Liver (tissue), 9 donors: Measurements from ENCODE around the gene KCNQ5. TPM values are rescaled to one million over a fixed set of nuclear protein-coding genes. Genes with fewer than 3 reads are reported as not detected.

ENCODE experiments used
- DNase-seq: peaks from one replicate; pipeline ENCODE4 v3.0.0-alpha.2; 2017; ENCODE audit warnings: low spot score
- H3K27ac ChIP-seq, 2 donors: one replicate each; pipeline ENCODE4 v1.7.0; 2013; ENCODE audit warnings: inconsistent platforms in 2 of 2, low read length in 2 of 2, control low read depth in 1 of 2, low read depth in 1 of 2, mild to moderate bottlenecking in 1 of 2
- H3K27me3 ChIP-seq, 4 donors: one replicate each; pipeline versions ENCODE4 v1.6.1 to v1.7.0; 2013; ENCODE audit warnings: low read length in 3 of 4, inconsistent platforms in 1 of 4, mild to moderate bottlenecking in 1 of 4, moderate library complexity in 1 of 4; ENCODE audit not compliant: control insufficient read depth in 4 of 4, insufficient read depth in 4 of 4
- H3K36me3 ChIP-seq, 4 donors: one replicate each; pipeline versions ENCODE4 v1.6.1 to v1.7.0; 2013; ENCODE audit warnings: low read length in 3 of 4, mild to moderate bottlenecking in 3 of 4, low read depth in 1 of 4, moderate library complexity in 1 of 4; ENCODE audit not compliant: control insufficient read depth in 4 of 4, insufficient read depth in 3 of 4
- H3K4me1 ChIP-seq, 4 donors: one replicate each; pipeline versions ENCODE4 v1.6.1 to v1.7.0; 2013; ENCODE audit warnings: low read length in 3 of 4, mild to moderate bottlenecking in 3 of 4, moderate library complexity in 1 of 4; ENCODE audit not compliant: control insufficient read depth in 4 of 4, insufficient read depth in 4 of 4
- H3K4me3 ChIP-seq, 3 donors: one replicate each; pipeline versions ENCODE4 v1.6.1 to v1.7.0; 2013; ENCODE audit warnings: low read length in 3 of 3, control low read depth in 1 of 3, low read depth in 1 of 3, mild to moderate bottlenecking in 1 of 3
- H3K9ac ChIP-seq, 2 donors: one replicate each; pipeline ENCODE4 v1.7.0; 2013; ENCODE audit warnings: low read length in 2 of 2, mild to moderate bottlenecking in 2 of 2, moderate library complexity in 2 of 2, control low read depth in 1 of 2, low read depth in 1 of 2
- H3K9me3 ChIP-seq, 4 donors: one replicate each; pipeline versions ENCODE4 v1.6.1 to v1.7.0; 2013; ENCODE audit warnings: low read length in 3 of 4; ENCODE audit not compliant: control insufficient read depth in 4 of 4
- EGR1 ChIP-seq, 2 donors: IDR thresholded peaks; 2 replicates each; pipeline ENCODE4 v1.6.1; 2016 to 2018; ENCODE audit warnings: antibody characterized with exemption in 2 of 2, low read depth in 2 of 2
- FOXA1 ChIP-seq: IDR thresholded peaks from 2 replicates; pipeline ENCODE4 v1.6.1; 2016; ENCODE audit warnings: antibody characterized with exemption
- FOXA2 ChIP-seq: IDR thresholded peaks from 2 replicates; pipeline ENCODE4 v1.6.1; 2016; ENCODE audit warnings: antibody characterized with exemption
- GABPA ChIP-seq, 2 donors: IDR thresholded peaks in 1 of 2; conservative IDR thresholded peaks in 1 of 2; 2 replicates each; pipeline ENCODE4 v1.6.1; 2016; ENCODE audit warnings: antibody characterized with exemption in 2 of 2, mild to moderate bottlenecking in 1 of 2, moderate library complexity in 1 of 2
- HNF4A ChIP-seq, 2 donors: conservative IDR thresholded peaks; 2 replicates each; pipeline ENCODE4 v1.6.1; 2016; ENCODE audit warnings: antibody characterized with exemption in 2 of 2, mild to moderate bottlenecking in 2 of 2
- HNF4G ChIP-seq: IDR thresholded peaks from 2 replicates; pipeline ENCODE4 v1.6.1; 2016; ENCODE audit warnings: antibody characterized with exemption
- JUND ChIP-seq, 2 donors: IDR thresholded peaks; 2 replicates each; pipeline ENCODE4 v1.6.1; 2016; ENCODE audit warnings: antibody characterized with exemption in 2 of 2
- NR2F2 ChIP-seq: IDR thresholded peaks from 2 replicates; pipeline ENCODE4 v1.6.1; 2016; ENCODE audit warnings: antibody characterized with exemption
- RAD21 ChIP-seq, 2 donors: IDR thresholded peaks; 2 replicates each; pipeline ENCODE4 v1.6.1; 2016; ENCODE audit warnings: antibody characterized with exemption in 2 of 2, mild to moderate bottlenecking in 2 of 2
- RXRA ChIP-seq, 2 donors: IDR thresholded peaks; 2 replicates each; pipeline ENCODE4 v1.6.1; 2017 to 2018; ENCODE audit warnings: antibody characterized with exemption in 2 of 2, mild to moderate bottlenecking in 1 of 2
- SP1 ChIP-seq: IDR thresholded peaks from 2 replicates; pipeline ENCODE4 v1.6.1; 2018; ENCODE audit warnings: antibody characterized with exemption, mild to moderate bottlenecking
- TAF1 ChIP-seq: conservative IDR thresholded peaks from 2 replicates; pipeline ENCODE4 v1.6.1; 2016; ENCODE audit warnings: antibody characterized with exemption, mild to moderate bottlenecking
- YY1 ChIP-seq: IDR thresholded peaks from 2 replicates; pipeline ENCODE4 v1.6.1; 2016; ENCODE audit warnings: antibody characterized with exemption, mild to moderate bottlenecking
- WGBS: extraction: QIAGEN DNeasy Blood & Tissue Kit; methylation state at CpG from one replicate; pipeline ENCODE4 v1.1.7; 2013; 5-methylcytosine and 5-hydroxymethylcytosine counted together
- polyA plus RNA-seq, 2 donors: library from polyadenylated mRNA; stranded (reverse) in 1 of 2; unstranded in 1 of 2; fragments of 200-250 nt in 1 of 2; fragments of >200 nt in 1 of 2; fragmentation: Nextera tagmentation in 1 of 2; extraction: Ambion mirVana in 1 of 2; gene quantifications; one replicate each; pipeline versions ENCODE4 v1.2.1 to v1.2.3, GENCODE V29; 2013 to 2015
- total RNA-seq, 2 donors: library from RNA; depleted of rRNA; stranded (reverse); fragments of >200 nt; gene quantifications; one replicate each; pipeline ENCODE4 v1.2.3, GENCODE V29; 2014
- TF ChIP-seq, protein P1 (sequence below): fragments of 150-350 bp; IDR thresholded peaks from 2 replicates; pipeline ENCODE4 v1.5.1; 2017; ENCODE audit warnings: improper control_type of control experiment, low read depth, low read length; ENCODE audit not compliant: missing input control
- TF ChIP-seq, protein P2 (sequence below): IDR thresholded peaks from 2 replicates; pipeline ENCODE4 v1.6.1; 2016; ENCODE audit warnings: antibody characterized with exemption
- TF ChIP-seq, protein P3 (sequence below): IDR thresholded peaks from 2 replicates; pipeline ENCODE4 v1.6.1; 2016; ENCODE audit warnings: antibody characterized with exemption
- TF ChIP-seq, protein P4 (sequence below): IDR thresholded peaks from 2 replicates; pipeline ENCODE4 v1.6.1; 2016; ENCODE audit warnings: antibody characterized with exemption
- TF ChIP-seq, protein P5 (sequence below): IDR thresholded peaks from 2 replicates; pipeline ENCODE4 v1.6.1; 2016; ENCODE audit warnings: antibody characterized with exemption, mild to moderate bottlenecking
- donor health status: healthy.
- donor health status: healthy.
- donor health status: healthy.
- donor health status: healthy.
- donor health status: healthy.

KCNQ5 gene
- total and polyA plus RNA-seq, 4 donors: 0.02 to 1.1 (median 0.15) TPM

DNA sequence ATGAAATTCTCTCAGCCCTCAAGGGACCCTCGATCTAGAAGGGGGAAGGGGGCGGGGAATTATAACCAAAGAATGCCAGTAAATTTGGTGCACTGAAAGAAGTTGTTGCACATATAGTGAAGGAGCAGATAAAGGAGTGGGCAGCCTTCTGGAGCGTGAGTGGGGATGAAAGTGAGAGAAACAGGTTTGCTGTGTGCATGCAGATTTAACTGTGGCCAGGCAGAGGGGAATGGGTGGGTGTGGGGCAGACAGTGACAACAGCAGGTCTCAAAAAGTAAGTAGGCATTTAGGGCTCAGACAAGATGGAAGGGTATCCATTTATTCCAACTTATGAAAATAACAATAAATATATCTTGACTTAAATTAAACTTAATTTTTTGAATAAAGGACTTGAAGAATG, 149.1 kb downstream of the KCNQ5 start:
- no peak for TF ChIP-seq GABPA (IDR thresholded peaks at IDR 0.05 in 1 of 2, conservative IDR thresholded peaks at IDR 0.05 in 1 of 2)
- TF ChIP-seq JUND (IDR thresholded peaks at IDR 0.05): no peak
- TF ChIP-seq, protein P1, sequence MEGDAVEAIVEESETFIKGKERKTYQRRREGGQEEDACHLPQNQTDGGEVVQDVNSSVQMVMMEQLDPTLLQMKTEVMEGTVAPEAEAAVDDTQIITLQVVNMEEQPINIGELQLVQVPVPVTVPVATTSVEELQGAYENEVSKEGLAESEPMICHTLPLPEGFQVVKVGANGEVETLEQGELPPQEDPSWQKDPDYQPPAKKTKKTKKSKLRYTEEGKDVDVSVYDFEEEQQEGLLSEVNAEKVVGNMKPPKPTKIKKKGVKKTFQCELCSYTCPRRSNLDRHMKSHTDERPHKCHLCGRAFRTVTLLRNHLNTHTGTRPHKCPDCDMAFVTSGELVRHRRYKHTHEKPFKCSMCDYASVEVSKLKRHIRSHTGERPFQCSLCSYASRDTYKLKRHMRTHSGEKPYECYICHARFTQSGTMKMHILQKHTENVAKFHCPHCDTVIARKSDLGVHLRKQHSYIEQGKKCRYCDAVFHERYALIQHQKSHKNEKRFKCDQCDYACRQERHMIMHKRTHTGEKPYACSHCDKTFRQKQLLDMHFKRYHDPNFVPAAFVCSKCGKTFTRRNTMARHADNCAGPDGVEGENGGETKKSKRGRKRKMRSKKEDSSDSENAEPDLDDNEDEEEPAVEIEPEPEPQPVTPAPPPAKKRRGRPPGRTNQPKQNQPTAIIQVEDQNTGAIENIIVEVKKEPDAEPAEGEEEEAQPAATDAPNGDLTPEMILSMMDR: no peak
- TF ChIP-seq, protein P2, sequence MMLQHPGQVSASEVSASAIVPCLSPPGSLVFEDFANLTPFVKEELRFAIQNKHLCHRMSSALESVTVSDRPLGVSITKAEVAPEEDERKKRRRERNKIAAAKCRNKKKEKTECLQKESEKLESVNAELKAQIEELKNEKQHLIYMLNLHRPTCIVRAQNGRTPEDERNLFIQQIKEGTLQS: no peak
- no peak for TF ChIP-seq NR2F2
- no peak for TF ChIP-seq RAD21 (IDR thresholded peaks at IDR 0.05)
- TF ChIP-seq FOXA1: no peak
- TF ChIP-seq, protein P3, sequence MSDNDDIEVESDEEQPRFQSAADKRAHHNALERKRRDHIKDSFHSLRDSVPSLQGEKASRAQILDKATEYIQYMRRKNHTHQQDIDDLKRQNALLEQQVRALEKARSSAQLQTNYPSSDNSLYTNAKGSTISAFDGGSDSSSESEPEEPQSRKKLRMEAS: no peak
- no peak for TF ChIP-seq RXRA (IDR thresholded peaks at IDR 0.05)
- no peak for TF ChIP-seq YY1
- TF ChIP-seq, protein P4, sequence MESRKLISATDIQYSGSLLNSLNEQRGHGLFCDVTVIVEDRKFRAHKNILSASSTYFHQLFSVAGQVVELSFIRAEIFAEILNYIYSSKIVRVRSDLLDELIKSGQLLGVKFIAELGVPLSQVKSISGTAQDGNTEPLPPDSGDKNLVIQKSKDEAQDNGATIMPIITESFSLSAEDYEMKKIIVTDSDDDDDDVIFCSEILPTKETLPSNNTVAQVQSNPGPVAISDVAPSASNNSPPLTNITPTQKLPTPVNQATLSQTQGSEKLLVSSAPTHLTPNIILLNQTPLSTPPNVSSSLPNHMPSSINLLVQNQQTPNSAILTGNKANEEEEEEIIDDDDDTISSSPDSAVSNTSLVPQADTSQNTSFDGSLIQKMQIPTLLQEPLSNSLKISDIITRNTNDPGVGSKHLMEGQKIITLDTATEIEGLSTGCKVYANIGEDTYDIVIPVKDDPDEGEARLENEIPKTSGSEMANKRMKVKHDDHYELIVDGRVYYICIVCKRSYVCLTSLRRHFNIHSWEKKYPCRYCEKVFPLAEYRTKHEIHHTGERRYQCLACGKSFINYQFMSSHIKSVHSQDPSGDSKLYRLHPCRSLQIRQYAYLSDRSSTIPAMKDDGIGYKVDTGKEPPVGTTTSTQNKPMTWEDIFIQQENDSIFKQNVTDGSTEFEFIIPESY: no peak
- no peak for TF ChIP-seq EGR1 (IDR thresholded peaks at IDR 0.05; ENCODE audit: low read depth in 2 of 2)
- TF ChIP-seq HNF4G: no peak
- TF ChIP-seq HNF4A (conservative IDR thresholded peaks at IDR 0.05): no peak
- TF ChIP-seq SP1: no peak
- TF ChIP-seq, protein P5, sequence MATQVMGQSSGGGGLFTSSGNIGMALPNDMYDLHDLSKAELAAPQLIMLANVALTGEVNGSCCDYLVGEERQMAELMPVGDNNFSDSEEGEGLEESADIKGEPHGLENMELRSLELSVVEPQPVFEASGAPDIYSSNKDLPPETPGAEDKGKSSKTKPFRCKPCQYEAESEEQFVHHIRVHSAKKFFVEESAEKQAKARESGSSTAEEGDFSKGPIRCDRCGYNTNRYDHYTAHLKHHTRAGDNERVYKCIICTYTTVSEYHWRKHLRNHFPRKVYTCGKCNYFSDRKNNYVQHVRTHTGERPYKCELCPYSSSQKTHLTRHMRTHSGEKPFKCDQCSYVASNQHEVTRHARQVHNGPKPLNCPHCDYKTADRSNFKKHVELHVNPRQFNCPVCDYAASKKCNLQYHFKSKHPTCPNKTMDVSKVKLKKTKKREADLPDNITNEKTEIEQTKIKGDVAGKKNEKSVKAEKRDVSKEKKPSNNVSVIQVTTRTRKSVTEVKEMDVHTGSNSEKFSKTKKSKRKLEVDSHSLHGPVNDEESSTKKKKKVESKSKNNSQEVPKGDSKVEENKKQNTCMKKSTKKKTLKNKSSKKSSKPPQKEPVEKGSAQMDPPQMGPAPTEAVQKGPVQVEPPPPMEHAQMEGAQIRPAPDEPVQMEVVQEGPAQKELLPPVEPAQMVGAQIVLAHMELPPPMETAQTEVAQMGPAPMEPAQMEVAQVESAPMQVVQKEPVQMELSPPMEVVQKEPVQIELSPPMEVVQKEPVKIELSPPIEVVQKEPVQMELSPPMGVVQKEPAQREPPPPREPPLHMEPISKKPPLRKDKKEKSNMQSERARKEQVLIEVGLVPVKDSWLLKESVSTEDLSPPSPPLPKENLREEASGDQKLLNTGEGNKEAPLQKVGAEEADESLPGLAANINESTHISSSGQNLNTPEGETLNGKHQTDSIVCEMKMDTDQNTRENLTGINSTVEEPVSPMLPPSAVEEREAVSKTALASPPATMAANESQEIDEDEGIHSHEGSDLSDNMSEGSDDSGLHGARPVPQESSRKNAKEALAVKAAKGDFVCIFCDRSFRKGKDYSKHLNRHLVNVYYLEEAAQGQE: no peak
- no peak for TF ChIP-seq TAF1
- TF ChIP-seq FOXA2: no peak
- Histone ChIP-seq H3K27ac (no peak overlapping the region), H3K9ac (no peak overlapping the region), H3K36me3 (no peaks in the 10 kb centered on the region), H3K4me1 (no peaks in the 10 kb centered on the region), H3K4me3 (no peak overlapping the region), H3K9me3 (no peaks in the 10 kb centered on the region), H3K27me3 (no peaks in the 10 kb centered on the region)
- 68% methylated on average over 3 of the region's 3 CpGs for WGBS
- no peak for DNase-seq

DNA sequence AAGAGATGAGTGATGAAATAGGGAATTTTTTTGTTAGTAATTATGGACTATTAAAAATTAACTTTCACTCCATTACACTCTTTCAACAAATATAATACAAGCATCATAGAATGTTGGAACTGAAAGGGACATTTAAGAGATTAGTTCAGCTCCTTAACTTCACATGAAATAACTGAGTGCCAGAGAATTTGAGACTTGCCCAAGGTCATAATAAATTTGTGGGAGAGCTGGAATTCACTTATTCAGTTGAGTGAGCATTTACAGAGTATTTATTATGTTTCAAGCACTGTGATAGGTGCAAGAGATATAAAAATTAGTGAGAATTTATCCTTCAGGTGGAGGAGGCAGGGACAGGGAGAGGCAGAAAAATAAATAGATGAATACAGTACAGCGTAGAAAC, 154.6 kb downstream of the KCNQ5 start:
- no peaks in the 10 kb centered on the region for H3K9me3 ChIP-seq
- H3K27ac ChIP-seq: no peak overlapping the region
- no peak for DNase-seq
- no peaks in the 10 kb centered on the region for H3K27me3 ChIP-seq
- TF ChIP-seq FOXA1 (no peak), RXRA (IDR thresholded peaks at IDR 0.05) (no peak), FOXA2 (no peak), SP1 (no peak), NR2F2 (no peak), YY1 (no peak), HNF4A (conservative IDR thresholded peaks at IDR 0.05) (no peak), JUND (IDR thresholded peaks at IDR 0.05) (no peak), TAF1 (no peak)
- TF ChIP-seq, protein P4: no peak
- TF ChIP-seq, protein P3: no peak
- 88% methylated on average over 1 of the region's 1 CpG for WGBS
- no peaks in the 10 kb centered on the region for H3K4me1 ChIP-seq
- H3K9ac ChIP-seq: no peak overlapping the region
- no peaks in the 10 kb centered on the region for H3K36me3 ChIP-seq
- no peak overlapping the region for H3K4me3 ChIP-seq
